GM18858 (cell line): ENCODE results near the gene AQP5.

Experiments
- ATAC-seq: cut with Tn5 transposase; IDR thresholded peaks from one replicate; pipeline ENCODE4 v1.9.1; 2021; ENCODE audit not compliant: unreplicated experiment

The AQP5 gene

DNA sequence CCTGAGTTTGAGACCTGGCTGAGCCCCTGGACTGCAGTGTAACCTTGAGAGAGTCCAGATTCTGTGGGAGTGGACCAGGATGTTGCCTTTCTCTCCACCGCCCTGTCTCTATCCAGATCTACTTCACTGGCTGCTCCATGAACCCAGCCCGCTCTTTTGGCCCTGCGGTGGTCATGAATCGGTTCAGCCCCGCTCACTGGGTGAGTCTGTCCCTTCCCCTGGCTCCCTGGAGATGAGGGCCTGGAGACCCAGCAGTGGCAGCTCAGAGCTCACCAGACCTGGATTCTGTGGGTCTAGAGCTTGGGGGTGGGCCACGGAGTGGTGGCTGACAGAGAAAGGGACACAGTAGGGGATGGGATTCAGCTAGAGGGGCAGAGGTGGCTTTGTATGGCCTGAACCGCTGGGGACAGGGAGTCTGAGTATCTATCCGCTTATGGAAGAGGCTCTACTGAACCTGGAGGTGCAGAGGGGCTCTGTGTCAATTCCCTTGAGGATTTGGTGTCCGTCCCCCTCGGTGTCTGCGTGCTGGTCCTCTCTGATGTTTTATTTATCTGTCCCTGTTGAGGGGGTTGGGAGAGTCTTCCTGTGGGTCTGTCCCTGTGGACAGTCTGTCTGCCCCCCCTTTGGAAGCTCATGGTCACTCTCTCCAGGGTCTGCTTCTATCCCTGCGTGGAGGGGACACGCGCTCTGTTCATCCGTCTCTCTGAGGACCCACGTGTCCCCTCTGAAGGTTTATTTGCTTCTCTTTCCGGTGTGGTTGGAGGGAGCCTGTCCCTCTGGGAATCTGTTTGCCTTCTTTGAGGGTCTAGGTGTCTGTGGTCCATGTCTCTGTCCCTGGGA is 2.5 kb downstream of the AQP5 start:
- no peak for ATAC-seq

DNA sequence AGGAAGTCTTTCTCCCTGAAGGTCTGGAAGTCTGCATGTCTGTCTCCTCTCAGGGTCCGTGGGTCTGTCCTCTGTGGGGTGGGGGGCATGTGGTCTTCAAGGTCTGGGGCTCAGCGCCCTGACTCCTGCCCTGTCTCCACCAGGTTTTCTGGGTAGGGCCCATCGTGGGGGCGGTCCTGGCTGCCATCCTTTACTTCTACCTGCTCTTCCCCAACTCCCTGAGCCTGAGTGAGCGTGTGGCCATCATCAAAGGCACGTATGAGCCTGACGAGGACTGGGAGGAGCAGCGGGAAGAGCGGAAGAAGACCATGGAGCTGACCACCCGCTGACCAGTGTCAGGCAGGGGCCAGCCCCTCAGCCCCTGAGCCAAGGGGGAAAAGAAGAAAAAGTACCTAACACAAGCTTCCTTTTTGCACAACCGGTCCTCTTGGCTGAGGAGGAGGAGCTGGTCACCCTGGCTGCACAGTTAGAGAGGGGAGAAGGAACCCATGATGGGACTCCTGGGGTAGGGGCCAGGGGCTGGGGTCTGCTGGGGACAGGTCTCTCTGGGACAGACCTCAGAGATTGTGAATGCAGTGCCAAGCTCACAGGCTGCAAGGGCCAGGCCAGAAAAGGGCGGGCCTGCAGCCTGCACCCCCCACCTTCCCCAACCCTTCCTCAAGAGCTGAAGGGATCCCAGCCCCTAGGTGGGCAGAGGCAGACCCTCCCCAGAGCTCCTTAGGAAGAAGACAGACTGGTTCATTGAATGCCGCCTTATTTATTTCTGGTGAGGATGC is 3.4 kb downstream of the AQP5 start:
- ATAC-seq: no peak

DNA sequence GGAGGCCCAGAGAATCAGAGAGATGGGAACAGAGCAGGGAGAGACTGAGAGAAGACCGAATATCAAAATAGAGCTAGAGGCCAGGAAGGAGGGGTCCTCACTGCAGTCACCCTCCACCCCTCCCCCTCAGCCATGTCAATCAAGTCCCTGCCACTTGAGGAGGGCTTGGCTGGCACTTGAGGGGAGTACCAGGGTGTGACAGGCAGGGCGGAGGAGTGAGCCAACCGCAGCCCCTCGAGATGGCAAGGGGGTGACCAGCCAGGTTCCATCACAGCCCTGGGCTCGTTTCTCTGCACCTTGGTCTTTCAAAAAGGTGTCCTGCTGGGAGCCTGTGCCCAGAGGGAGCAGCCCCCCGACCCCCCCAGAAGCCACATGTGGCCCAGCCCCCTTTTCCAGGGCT is 4.2 kb downstream of the AQP5 start:
- ATAC-seq: no peak

DNA sequence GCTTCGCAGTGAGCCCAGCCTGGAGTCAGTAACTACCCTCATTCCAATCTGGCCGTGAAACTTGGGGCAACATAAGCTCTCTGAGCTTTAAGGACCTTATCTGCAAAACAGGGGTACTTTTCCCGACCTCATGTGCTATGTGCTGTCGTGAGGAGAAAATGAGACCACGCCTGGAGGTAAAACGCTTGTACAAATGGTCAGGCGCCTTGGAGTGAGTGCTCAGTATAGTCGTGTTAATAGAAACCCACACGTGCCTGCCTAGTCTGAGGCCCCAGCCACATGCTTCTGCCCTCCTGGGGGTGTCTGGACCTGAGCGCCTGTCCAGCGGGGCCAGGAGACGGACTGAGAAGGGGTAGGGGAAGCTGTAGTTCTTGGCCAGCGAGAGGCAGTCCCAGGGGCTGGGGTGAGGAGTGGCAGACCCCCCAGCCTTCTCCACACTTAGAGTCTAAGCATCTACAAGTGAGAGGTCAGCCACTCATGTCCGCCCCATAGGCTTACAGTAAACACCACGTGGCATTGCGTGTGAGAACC is 4.9 kb downstream of the AQP5 start:
- no peak for ATAC-seq

DNA sequence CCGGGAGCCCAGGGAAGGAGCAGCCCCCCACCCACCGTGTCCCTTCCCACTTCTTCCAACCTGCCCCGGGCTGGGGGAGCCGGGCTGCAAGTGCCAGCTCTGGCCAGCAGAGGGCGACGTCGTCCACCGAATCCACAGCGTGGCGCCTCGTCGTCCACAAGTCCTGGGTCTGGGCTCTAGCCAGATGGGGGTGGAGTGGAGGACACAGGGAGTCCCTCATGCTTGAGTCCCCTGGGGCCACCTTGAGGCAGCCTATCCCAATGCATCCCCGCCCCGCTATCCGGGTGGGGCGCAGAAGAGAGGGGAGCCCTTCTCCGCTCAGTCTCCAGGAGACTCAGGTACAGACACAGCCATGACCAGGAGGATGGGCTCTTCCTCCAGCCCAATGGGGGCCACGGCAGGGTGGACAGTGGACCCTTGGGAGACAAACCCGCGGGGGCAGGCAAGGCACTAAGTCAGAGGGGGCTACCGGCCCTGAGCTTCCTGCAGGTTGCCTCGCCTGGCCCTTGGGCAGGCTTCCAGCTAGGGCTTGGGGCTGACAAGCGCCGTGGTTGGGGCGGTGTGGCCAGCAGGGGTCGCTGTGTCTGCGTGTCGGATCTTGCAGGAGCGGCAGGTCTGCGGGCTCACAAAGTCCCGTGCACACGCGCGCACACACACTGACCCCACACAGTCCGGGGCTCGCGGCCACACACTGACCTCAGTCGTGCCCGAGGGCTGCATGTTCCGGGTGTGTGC is 5.5 kb downstream of the AQP5 start:
- ATAC-seq: no peak

GRCh38 chr12:49967777-49968250 is 6.1 kb downstream of the AQP5 start:
- no peak for ATAC-seq

DNA sequence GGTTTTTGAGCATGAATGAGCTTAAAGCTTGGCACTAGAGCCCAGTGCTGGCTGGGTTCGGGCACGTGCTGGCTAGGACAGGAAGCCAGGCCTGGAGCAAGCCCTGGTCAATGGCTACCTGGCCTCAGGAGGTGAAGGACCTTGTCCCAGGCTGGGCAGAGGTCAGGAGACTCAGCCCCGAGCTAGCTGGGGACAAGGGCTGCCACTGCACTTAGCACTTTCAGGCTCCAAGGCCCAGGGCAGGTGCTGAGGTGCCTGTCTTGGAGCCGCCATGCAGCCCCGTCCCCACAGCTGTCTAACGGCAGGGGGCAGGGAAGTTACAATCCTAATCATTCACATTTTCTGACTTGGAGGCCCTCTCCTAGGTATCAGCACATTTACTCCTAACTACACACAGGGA is 6.8 kb downstream of the AQP5 start:
- ATAC-seq: no peak

GRCh38 chr12:49969027-49969426 is 7.4 kb downstream of the AQP5 start:
- ATAC-seq: no peak

DNA sequence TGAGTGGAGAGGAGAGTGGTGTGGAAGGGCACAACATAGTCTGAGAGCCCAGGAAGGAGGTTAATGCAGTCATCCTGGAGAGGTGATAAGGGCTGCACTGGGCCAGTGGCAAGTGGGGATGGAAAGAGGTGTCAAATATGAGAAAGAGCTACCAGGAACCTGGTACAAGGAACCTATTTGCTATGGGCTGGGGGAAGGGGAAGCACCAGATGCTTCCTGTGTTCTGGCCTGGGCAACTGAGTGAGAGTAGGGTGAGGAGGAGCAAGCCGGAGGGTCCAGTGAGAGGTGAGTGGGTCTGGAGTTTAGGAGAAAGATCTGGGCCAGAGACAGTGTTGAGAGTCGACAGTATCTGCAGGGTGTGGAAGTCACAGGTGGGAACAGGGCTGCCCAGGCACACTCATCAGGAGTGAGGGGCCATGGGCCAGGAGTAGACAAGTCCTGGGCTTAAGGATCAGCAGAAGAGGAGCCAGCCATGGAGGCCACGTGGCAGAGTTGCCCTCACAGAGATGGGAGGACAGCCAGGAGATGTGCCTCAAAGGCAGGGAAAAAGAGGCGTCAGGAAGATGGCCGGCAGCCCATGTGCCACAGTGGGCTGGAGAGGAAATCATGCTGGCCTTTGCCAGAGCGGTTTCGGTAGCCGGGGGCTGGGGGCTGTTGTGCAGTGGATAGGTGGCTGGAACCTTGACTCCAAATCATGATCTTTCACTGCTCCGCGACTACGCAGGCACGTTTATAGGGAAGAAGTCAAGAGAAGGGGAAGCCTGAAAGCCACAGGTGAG is 8.2 kb downstream of the AQP5 start:
- ATAC-seq: no peak

DNA sequence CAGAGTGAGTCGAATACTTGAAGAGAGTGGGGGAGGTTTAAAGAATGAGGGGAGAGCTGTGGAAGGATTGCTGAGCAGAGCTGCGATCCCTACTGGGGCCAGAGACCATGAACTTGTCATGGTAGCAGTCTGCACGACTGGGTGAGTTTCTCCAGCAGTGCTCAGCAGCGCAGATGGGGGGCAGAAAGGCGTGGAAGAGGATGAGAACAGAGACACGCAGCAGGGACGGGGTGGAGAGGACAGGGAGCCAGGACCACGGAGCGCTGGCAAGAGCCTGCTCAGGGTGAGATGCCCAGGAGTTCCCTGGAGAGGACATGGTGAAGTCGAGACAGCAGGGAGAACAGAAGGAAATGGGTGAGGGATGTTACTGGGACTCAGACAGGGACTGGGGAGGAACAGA is 9.0 kb downstream of the AQP5 start:
- no peak for ATAC-seq

DNA sequence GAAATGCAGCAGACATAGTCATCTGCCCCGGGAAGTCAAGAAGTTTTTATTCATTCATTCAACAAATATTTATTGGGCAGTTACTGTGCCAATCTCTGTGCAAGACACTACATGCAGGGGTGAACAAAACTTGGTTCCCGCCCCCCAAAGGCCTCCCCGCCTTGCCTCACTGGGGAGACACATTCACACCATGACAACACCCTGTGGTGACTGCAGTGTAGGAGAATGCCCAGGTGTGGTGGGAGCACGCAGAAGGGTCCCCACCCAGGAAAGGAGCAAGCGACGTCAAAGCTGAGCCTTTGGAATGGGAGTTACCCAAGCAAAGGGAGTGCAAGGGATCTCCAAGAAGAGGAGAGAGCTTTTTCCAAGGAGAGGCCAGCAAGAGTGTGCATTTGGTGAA is 9.5 kb downstream of the AQP5 start:
- no peak for ATAC-seq

GRCh38 chr12:49972129-49972528 is 10.5 kb downstream of the AQP5 start:
- ATAC-seq: no peak

DNA sequence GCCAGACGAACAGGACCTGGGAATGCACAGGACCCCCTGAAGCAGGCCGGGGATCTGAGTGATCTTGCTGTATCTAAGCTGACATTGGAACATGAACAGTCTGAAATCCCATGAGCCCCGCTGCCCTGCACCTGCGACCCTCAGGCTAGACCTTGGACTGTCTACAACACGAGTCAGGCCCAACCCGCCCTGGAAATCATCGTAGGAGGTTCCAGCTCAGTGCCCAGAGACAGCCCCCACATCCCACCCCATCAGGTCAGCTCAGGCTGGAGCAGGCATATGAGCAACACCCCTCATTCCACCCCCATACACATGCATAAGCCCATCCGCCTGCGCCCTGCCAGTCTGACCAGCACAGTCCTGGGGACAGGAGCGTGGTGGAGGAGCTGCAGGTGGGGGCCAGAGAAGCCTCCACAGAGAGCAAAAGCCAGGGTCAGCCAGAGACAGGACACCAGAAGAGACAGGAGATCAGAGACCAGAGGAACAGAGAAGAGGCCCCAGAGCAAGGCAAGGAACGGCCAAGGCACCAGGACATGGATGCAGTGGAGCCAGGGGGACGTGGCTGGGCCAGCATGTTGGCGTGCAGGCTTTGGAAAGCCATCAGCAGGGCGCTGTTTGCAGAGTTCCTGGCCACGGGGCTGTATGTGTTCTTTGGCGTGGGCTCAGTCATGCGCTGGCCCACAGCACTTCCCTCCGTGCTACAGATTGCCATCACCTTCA is 11.1 kb downstream of the AQP5 start, which contains the start of gene AQP6:
AQP6 (plus strand) TSS at position 307 of the 720 bp plus-strand sequence; CDS start at position 534, 227 bp downstream.
- ATAC-seq: no peak

DNA sequence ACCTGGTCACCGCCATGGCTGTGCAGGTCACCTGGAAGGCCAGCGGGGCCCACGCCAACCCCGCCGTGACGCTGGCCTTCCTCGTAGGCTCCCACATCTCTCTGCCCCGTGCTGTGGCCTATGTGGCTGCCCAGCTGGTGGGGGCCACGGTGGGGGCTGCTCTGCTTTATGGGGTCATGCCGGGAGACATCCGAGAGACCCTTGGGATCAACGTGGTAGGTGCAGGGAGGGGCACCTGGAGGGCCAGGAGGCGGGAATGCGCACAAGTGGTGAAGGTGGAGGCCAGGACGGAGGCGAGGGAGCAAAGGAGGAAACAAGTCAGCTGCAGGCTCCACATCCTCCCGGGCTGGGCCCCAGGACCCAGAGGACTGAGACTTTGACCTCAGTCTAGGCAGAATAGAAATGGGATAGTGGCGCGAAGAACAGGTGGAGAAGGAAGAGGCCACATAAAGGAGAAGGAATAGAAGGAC is 11.7 kb downstream of the AQP5 start:
- no peak for ATAC-seq

- no peak for ATAC-seq
These were observed 12.6 kb downstream of the AQP5 start for GRCh38 chr12:49974231-49974675.

DNA sequence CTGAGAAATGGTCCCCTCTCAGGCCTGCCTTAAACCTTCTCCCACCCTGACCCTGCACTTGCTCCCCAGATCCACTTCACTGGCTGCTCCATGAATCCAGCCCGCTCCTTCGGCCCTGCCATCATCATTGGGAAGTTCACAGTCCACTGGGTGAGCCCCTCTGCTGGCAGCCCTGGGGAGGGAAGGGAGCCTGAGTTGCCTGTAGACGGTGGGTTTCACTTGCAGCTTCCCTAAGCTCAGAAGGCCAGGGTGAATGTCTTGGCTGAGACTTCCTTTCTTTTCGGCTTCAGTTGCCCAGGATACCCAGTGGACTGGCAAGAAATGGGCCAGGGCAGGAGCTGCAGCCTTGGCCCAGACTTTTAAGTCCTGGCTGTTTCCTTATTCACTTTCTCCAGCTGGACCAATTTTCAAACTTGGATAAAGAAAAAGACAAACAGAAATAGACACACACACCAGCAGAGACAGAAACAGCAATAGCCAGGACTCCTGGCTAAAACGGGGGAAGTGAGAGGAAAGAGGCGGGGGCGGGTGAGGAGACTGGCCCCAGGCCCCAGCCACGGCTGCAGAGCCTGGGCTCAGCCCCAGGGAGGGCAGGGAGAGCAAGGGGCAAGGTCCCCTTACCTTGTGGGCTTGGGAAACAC is 13.1 kb downstream of the AQP5 start:
- no peak for ATAC-seq

DNA sequence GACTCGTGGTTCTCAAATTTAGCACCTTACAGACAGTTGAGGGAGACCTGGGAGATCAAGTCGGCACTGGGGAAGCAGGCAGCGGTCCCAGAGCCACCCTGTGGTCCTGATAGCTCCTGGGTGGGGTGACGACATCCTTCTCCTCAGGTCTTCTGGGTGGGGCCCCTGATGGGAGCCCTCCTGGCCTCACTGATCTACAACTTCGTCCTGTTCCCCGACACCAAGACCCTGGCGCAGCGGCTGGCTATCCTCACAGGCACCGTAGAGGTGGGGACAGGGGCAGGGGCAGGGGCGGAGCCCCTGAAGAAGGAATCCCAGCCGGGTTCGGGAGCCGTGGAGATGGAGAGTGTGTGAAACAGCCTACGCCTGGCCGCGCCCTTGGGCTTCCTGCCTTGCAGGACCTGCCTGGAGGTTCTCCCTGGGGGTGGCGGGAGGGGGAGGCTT is 13.7 kb downstream of the AQP5 start:
- ATAC-seq: no peak

GRCh38 chr12:49976557-49976956 is 14.9 kb downstream of the AQP5 start:
- no peak for ATAC-seq

- ATAC-seq: no peak
These were observed 16.5 kb downstream of the AQP5 start for GRCh38 chr12:49978125-49978524.
